GM12801 (cell line): ENCODE results near the gene CRYL1.

Experiments
- TF ChIP-seq, protein P1 (sequence below): IDR thresholded peaks from one replicate; pipeline ENCODE4 v1.5.1; 2011; ENCODE audit warnings: control low read depth; ENCODE audit not compliant: insufficient read length; ENCODE audit errors: extremely low read depth

CRYL1 gene

DNA sequence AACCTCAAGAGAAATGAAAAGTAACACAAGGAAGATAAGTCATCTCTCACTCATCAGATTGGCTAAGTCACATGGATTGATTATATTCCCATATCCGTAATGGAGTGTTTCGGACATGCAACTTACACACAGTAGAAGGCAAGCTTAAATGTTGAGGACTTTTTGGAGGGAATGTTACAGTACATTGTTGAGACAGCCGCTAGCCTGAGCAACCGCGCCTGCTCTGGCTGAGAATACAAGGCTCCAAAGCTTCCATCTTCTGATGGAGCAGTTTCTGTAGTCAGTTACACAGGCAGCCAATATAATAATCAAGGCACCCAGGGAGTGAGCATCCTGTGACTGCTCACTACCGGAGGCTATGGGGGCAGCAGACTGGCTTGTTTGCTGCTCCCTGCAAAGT is 1.0 kb upstream of the CRYL1 start:
- TF ChIP-seq, protein P1, sequence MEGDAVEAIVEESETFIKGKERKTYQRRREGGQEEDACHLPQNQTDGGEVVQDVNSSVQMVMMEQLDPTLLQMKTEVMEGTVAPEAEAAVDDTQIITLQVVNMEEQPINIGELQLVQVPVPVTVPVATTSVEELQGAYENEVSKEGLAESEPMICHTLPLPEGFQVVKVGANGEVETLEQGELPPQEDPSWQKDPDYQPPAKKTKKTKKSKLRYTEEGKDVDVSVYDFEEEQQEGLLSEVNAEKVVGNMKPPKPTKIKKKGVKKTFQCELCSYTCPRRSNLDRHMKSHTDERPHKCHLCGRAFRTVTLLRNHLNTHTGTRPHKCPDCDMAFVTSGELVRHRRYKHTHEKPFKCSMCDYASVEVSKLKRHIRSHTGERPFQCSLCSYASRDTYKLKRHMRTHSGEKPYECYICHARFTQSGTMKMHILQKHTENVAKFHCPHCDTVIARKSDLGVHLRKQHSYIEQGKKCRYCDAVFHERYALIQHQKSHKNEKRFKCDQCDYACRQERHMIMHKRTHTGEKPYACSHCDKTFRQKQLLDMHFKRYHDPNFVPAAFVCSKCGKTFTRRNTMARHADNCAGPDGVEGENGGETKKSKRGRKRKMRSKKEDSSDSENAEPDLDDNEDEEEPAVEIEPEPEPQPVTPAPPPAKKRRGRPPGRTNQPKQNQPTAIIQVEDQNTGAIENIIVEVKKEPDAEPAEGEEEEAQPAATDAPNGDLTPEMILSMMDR: no peak

DNA sequence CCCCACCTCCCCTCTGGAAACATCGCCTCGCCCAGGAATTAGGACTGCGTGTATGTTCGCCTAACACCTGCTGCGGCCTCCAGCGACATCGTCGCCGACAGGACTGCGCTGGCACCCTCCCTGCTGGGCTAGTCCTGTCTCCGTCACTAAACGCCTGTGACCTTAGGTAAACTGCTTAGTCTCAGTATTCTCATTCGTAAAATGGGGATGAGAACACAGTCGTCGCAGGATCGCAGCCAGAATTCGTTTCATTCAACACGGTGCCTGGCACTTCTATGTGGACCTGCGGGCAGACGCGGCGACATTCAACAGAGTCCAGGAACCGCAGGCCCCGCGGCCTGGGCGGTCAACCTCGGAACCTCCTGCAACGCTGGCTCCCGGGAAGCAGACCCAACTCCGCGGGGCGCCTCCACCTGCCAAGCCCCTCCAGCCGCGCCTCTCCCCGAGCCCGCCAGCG is 485 bp downstream of the CRYL1 start:
- TF ChIP-seq, protein P1: no peak

DNA sequence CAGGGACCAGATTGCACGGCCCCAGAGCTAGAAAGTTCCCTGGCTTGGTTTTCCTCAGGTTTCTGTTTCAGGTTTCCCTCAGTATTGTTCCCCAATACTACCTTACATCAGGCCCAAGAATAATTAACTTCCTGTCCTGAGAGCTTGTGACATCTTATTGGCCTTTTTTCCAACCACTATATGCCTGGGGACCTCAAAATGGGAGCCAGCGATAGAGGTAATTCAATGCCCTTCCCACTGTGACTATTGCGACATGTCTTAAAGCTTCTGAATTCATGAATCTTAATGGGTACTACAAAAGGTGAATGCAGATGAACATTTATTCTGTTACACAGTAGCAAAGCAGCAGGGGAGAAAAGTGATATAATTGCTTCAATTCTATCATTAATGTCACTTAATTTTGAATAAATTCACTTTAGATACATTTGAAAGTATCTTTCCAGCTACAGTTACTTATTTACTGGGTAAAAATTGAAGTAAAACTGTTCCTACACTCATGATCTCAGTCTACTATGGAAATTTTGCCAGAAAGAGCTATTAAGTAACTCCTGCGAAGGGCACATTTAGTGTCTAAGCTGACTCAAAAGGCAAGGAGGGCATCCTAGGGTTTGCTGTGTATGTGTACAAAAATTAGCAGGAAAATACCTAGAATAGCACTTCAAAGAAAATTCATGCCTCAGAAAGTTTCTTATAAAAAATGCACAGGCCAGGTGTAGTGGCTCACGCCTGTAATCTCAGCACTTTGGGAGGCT is 4.1 kb downstream of the CRYL1 start:
- TF ChIP-seq, protein P1: no peak

DNA sequence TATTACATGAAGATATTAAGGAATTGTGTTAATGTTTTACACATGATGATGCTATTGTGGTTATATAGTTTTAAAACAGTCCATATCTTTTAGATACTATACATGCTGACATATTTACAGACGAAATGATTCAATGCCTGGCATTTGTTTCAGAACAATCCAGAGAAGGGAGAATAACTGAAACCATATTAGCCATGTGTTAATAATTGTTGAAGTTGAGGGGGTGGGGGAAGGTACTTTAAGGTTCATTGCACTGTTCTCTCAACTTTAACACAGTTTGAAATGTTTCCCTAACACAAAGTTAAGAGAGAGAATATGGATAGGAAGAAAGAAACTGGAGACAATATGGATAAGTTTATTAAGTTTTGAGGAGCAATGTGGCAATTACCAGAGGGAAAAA is 5.8 kb downstream of the CRYL1 start:
- TF ChIP-seq, protein P1: no peak

DNA sequence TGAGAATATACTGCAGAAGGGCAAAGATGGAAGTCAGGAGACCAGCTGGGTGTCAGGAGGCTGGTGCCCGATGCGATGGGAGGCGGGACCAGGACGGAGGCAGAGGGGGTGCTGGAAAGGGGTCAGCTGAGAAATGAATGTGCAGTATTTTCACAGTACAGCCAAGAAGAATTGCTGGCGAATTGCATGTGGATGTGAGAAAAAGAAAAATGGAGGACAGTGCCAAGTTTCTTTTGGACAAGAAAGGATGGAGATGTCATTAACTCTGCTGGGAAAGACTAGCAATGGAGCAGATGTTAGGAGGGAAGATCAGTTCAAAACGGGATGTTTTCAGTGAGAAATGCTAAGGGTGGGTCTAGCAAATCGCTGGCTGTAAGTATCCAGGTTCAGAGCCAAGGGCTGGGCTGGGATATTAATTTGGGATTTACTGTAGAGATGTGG is 7.0 kb downstream of the CRYL1 start:
- TF ChIP-seq, protein P1: no peak

DNA sequence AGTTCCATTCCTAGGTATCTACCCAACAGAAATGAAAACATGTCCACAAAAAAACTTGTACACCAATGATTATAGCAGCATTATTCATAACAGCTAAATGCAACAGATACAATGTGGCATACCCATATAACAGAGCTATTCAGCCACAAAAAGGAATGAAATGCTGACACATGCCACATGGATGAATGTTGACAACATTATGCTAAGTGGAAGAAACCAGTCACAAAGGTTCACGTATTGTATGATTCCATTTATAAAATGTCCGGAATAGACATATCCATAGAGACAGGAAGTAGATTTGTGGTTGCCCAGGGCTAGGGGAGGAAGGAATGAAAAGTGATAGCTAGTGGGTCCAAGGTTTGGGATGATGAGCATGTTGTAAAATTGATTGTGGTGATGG is 10.8 kb downstream of the CRYL1 start:
- TF ChIP-seq, protein P1: no peak

DNA sequence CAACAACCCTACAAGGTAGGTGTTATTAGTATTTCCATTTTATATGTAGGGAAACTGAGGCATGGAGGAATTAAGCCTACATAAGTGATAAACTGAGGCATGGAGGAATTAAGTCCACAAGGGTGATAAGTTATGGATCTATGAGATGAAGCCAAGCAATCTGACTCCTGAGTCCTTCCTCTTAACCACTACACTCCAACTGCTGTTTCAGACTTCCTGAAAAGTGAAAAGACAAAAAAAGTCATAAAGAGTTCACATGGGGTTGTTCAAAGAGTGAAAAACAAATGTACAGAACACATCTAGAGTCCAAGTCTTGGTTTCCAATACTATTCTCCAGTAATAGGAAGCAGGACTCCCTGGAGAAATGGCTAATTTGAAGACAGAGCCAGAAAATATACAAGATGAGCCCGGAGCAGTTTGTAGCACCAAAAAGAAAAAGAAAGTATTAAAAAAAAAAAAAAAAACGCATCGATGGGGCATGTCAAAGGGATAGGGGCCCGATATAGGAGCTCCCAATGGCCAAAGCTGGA is 12.1 kb downstream of the CRYL1 start:
- TF ChIP-seq, protein P1: no peak
